ENCODE measurements around the gene SNRNP25.

SNRNP25 gene

DNA sequence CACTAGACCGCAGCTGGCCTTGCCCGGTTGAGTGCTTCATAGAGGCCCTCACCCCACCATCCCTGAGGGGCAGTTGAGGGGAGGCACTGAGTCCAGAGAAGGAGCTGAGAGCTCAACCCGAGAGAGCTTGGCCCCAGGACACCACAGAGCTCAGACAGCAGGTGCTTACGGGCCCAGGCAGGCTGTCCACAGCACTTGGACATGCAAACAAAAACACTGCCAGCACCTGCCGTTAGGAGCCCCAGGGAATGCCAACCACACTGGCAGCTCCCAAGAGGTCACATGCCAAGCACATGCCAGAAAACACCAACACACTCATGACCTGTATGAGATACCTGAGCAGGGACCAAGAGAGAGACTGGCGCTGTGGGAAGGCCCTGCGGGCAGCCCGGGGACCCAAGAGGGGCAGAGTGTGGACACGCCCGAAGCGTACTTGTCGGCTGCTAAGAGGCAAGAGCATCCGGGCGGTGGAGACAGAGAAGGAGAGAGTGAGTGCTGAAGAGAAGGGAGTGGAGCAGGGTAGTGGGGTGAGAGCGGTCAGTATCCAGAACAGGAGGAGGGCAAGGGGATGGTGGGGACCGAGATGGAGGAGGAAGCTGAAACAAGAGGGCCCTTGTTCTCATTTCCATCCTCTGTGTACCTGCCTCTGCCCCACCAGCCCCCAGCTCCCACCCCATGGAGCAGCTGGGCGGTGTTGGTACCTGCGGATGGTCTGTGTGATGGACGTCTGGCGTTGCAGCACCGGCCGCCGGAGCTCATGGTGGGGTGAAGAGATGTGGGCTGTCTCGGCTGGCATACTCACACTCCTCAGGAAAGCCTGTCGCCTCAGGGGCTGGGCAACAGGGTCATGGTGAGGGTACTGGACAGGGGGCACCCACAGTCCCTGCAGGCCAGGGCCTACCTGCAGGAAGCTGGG lies 10.6 kb downstream of the SNRNP25 start:
- no peak for DNase-seq

DNA sequence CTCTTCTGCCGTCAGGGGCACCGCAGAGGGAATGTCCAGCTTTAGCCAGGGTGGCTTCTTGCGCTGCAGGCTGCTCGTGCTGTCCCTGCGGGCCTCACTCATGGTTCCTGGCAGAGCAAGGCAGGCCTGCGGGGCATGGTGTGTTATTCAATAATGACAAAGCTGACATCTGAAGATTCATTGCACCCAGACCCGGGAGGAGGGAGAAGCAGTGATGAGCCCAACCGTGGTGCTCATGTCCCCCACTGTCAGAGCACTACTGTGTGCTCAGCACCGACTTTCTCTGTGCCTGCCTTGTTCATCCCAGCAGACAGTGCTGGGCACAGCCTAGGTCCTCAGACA lies 11.3 kb downstream of the SNRNP25 start:
- no peak for DNase-seq

DNA sequence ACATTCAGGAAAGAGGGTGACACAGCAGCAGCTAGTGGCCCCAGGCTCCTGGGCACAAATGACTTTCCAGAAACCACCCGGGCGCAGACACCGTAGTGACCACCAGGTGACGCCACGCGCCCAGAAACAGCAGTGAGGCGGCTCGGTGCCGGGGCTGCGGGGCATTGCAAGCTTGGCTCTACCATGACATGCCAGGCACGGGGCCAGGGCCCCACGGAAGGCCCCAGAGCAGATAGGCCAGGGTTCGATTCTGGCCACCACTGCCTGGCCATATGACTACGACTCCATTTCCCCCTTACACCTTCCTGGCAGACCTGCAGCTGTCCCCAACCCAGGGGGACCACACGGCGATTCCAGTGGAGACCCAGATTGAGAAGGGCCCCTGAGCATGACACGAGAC lies 12.1 kb downstream of the SNRNP25 start:
- peak; percentile 89 to 90 for DNase-seq

DNA sequence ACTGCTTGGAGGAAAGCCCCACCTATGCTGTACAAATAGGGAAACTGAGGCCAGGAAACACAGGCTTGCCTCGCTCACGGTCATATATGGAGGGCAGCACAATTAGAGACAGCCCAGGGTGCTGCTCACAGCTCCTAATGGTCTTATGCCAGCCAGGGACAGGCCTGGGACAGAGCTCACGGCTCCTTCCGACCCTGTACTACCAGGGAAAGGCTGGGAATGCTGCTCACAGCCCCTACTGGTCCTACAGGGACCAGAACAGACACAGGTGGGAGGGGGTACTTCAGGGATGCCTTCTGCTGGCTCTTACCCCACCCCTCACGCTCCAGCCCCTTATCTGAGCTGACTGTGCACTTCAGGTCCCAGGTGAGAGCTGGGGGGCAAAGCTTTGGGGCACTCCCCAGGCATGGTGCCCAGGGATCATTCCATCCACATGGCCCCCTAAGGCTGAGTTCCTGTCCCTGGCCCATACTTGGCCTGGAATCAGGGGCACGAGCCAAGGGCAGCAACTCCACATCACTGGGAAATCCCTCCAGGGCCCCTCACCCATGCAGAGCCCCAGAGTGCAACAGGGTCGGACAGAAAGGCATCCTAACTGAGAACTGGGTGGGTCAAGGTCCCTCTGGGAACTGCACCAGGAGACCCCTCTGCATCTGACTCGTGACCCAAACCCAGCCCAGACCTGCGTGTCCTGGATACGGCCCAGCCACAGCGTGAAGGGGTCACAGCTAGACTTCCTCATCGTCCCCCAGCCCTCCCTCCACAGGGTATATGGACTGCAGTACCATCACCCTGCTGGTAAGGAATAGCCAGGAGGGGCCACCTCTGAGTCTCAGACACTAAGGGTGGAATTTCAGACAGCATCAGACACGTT lies 12.9 kb downstream of the SNRNP25 start:
- no peak for DNase-seq

DNA sequence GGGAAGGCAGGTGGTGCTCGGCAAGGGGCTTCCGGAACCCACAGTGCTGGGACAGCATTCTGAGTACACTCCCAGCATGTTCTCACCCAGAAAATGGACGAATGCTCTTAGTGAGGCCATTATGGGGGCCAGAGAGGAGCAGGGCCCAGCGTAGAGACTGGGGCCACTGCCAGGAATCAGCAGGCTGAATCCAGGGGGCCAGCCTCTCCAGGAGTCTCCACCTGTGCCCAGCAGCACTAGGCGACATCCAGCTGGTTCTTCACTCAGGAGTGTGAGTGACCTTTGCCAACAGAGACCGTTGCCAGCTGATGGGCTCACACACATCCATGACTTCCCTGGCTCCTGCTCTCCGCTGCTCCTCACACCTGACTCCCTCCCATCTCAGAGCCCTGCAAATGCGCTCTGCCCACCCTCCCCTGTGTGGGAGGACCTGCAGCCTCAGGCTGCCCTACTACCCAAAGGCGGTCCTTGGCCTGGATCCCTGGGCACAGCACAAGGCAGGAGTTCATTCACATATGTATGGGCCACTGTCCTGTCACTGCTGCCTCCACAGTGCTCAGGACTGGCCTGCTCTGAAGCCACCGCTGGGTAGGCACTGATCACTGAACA lies 13.7 kb downstream of the SNRNP25 start:
- DNase-seq: no peak

DNA sequence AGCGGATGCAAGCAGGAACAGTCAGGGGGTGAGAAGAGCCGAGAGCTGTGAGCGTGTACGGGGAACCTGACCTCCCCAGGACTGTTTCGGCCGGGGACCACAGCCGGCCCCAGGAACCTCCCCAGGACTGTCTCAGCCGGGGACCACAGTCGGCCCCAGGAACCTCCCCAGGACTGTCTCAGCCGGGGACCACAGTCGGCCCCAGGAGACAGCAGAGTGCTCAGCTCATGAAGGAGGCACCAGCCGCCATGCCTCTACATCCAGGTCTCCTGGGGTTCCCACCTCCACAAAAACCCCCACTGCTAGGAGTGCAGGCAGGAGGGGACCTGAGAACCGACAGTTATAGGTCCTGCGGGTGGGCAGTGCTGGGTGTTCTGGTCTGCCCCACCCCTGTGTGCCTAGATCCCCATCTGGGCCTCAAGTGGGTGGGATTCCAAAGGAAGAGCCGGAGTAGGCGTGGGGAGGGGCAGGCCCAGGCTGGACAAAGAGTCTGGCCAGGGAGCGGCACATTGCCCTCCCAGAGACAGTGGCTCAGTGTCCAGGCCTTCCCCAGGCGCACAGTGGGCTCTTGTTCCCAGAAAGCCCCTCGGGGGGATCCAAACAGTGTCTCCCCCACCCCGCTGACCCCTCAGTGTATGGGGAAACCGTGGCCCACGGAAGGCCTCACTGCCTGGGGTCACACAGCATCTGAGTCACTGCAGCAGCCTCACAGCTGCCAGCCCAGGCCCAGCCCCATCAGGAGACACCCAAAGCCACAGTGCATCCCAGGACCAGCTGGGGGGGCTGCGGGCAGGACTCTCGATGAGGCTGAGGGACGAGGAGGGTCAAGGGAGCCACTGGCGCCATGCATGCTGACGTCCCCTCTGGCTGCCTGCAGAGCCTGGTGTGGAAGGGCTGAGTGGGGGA lies 14.5 kb downstream of the SNRNP25 start:
- no peak for DNase-seq

DNA sequence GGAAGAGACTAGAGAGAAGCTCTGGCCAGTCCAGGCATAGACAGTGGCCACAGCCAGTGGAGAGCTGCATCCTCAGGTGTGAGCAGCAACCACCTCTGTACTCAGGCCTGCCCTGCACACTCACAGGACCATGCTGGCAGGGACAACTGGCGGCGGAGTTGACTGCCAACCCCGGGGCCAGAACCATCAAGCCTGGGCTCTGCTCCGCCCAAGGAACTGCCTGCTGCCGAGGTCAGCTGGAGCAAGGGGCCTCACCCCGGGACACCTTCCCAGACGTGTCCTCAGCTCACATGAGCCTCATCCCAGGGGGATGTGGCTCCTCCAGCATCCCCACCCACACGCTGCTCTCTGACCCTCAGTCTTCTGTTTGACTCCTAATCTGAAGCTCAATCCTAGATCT lies 15.6 kb downstream of the SNRNP25 start:
- no peak for DNase-seq

DNA sequence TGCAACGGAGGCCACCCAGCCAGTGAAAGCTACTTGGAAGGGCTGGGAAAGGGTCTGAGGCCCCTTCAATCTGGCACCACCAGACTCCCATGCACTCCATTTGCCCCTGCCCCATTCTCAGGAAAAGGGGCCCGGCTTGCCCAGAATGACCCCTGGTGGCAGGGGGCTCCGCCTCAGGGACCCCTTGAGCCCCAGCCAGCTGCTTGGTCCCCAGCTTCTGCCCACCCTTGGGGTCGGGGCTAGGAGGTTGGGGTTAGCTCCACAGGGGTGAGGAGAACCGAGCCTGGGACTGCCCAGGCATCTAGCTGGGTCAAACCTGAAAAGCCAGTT lies 17.5 kb downstream of the SNRNP25 start:
- no peak for DNase-seq

DNA sequence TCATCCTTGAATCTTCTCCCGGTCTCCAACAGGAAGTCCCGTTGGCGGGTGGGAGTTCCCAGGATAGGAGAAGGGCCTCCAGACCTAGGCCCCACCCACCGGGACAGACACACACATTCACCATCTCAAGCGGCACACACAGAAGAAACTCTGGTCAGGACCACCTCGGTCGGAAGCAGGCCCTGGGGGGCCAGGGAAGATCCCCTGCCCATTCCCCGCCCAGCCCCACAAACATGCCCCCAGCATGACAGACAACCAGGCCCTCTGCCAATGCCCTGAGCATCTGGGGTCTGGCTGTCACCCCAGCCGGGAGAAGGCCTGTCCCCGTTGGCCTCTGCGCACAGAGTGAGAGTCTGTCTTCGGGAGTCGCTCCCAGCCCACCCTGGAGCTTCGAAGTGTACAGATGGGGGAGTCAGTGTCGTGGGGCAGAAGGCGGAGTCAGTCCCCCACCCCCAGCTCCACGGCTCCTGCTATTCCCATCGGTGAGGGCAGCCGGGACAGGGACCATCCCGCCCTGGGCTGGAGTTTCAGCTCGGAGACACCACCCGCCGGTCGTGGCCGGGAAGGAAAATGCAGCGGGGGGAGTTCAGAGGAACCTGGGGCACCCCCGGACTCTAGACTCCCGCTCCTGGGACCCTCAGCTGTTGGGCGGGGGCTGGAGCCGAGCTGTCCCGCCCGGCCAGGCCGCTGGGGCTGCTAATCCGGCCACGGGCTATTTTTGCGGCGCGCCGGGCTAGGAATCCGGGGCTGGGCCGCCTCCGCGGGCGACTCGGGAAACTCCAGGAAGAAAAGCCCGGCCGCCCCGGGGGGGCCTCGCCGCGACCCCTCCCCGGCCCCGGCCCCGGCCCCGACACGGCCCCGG lies 18.1 kb downstream of the SNRNP25 start:
- no peak for DNase-seq

DNA sequence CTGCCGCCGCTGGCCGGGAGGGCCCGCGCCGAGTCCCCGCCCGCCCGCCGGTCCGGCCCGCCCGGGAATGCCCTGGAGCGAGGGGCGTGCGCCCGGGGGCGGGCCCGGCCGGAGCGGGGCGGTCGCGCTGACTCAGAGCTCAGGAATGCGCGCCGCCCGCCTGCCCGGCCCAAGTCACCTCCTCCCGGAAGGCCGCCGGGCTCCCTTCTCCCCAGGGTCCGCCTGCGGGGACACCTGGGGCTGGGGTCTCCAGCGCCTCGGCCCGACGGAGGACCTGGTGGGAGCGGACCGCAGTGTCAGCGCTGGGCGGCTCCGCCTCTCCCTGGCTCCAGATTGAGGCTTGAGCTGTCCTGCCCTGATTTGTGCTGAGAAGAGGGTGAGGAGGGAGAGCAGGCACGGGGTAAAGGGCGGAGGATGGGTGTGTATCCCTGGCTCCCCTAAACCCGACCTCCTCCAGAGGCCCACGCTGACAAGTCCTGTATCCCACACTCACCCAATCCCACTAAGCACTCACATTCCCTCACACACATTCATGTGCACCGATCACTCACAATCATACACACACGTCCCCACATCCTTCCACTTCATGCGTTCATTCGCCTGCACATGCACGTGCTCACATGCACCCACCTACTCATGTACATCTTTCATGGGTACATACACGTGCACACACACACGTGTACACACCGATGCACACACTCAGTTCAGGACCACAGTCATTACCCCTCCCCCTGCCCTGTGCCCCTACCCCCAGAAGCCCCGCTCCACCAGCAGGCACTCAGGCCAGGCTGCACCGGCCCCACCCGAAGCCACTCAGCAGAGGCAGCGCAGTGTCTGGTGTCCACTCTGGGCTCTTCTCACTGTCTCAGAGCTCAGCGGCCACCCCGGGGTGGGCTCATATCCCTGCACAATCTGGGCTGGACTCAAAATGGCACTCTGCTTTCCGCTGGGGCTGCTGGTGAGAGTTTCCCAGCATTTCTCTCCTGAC lies 19.2 kb downstream of the SNRNP25 start, which contains the start of gene RHBDF1:
TSS of gene RHBDF1 (minus strand) at position 71 of the 988 bp plus-strand sequence. CDS start 7,616 bp downstream, outside the sequence.
- DNase-seq: no peak

DNA sequence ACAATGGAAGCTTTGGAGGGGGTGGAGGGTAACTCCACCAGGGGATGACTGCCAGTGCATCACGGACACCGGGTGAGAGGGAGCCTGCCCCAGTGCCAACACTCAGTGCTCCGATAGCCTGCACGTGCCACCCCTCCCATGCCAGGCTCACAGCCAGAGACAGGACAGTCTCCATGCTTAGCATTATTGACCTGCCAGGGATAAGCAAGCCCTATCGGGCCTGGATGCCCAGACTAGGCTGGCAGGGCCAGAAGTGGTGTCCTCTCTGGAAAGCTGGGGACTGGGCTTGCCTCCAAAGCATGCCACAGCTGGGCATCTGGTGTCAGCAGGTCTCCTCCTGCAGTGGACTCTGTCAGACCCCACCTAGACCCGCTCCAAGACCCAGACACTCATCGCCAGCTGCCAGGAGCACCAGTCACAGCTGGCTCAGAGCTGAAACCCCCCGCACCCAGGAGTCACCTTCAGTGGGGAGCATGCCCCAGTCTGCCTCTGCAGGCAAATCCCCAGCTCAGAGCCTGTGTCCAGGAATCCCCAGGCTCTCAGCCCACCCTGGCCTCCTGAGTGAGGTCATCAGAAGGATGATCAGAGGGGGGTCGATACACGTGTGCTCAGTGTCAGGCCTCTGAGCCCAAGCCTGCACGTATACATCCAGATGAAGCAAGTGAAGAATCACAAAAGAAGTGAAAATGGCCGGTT lies 20.6 kb downstream of the SNRNP25 start:
- no peak for DNase-seq

DNA sequence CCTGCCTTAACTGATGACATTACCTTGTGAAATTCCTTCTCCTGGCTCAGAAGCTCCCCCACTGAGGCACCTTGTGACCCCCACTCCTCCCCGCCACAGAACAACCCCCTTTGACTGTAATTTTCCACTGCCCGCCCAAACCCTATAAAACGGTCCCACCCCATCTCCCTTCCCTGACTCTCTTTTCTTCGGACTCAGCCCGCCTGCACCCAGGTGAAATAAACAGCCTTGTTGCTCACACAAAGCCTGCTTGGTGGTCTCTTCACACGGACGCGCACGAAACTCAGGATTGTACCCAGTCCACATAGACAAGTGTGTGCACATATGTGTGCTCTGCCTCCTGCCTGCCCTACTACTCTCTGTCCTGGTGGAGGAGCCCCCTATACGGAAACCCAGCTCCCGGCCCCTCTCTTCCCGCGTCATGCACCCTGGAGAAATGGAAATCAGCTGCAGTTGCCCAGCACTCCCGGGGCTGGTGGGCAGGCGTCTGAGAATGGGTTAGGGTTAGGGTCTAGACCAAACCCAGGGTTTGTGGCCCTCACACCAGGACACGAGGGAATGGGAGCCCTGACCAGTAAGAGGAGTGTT lies 21.2 kb downstream of the SNRNP25 start:
- DNase-seq: no peak

DNA sequence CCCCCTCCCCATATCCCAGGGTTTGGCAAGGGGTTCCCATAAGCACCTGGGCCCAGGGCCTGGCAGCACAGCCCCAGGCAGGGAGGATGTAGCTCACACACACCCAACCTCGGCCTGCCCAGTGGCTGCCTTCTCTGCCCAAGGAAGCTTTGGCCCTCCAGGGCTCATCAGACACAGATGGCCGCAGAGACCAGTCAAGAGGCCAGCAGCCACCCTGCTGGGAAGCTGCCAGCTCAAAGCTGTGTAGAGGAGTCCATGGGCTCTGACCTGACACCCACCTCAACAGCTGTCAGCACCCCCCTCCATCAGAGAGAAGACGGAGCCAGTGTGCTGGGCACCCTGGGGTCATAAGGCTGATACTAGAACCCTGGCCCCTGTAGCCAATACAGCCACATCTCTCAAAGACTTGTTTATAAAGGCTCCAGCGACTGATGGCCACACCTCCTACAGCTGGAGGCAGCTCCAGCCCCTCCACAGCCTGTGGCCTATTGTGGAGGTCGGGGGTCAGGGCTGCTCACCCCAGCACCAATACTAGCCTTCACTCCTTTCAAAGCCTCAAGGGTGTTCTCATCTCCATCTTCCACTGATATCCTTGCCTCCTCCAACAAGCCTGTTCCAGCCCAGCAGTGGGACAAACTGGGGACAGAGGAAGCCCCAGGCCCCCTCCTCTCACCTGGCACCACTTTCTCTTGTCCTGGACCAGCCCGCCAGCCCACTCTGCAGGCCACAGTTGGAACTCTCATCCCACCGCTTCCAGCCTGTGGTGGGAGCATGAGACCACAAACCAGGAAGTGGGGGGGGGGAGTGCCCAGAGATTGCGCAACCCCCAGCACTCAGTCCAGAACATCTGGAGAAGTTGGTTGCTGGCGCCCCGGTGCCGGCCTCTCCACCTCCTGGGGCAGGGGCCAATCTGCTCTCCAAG lies 22.2 kb downstream of the SNRNP25 start:
- no peak for DNase-seq

DNA sequence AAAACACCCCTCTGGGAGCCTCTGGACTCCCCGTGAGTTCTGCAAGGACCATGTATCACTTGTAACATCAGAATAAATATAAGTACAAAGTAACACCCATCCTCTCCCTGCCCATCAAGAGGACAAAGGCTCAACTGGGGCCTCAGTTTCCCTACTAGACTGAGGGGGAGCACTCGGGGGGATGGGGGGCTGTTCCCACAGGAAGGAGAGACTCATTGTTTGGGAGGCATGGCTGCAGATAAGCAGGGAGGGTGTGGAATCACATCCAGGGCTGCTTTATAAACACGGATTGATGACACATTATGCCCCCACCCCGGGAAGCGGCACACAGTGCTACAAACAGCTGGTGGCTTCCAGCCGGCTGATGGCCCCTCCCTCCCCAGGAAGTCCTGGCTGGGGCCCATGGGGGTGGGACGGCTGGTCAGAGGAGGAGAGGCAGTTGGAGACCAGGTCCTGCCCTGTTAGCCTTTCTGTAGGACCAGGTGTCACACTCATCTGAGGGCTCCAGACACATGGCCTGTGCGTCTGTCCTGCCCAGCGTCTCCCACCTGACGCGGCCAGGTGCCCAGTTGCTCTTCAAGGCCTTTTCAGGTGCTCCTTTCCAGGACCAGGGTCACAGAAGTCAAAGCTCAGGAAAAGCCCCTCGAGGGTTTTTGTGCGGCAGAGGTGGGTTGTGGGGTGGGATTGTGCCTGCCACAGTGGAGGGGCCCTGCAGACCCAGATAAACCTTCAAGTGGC lies 23.1 kb downstream of the SNRNP25 start:
- no peak for DNase-seq

DNA sequence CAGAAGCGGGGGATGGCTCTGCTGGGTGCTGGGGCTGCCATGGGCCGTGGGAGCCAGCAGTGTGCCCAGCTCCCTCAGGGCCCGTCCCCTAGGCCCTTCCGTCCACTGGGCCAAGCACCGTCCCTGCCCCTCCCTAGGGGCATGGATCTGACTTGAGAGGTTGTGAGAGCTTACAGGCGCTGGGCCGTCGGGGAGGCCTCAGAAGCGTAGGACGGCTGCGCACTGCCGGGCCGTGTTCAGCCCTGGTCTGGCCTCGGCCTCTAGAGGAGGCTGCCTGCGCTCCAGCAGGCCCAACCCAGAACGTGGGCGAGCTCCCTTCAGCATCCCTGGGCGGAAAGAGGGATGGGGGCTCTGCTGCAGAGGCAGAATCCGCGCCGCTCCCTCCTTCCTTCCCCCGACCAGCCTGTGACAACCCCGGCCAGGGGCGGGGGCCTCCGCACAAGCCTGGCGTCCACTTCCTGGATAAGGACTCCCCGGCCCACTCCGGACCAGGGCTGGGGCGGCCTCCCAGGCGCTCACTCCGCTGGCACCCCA lies 23.7 kb downstream of the SNRNP25 start:
- peak; percentile 42 to 54 for DNase-seq

DNA sequence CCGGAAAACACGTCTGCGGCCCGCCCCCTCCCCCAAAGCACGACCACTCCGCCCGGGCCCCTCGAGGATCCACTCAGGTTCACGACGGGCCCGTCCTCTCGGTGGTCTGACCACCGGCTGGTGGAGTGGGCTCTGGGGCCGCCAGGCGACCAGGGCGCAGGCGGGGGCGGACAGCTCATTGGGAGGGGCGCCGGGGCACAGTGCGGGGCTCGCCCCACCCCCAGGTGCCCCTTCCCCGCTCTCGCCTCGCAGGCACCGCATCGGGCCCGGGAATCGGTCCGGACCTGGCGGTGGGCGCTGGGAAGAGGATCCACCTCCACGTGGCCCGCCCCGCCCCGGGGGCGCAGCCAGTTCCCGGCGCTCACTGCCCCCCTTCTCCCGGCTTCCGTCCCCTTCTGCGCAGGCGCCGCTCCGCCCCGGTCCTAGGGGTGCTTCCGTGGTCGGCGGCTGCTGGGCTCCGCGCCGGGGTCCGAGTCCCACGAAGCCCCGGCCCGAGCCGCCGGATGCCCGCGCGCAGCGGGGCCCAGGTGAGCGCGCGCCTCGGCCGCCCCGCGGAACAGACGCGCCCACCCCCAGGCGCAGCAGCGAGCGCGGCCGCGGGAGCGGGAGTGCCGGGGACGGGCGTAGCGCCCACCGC lies 24.3 kb downstream of the SNRNP25 start, which contains the start of gene MPG:
TSS of gene MPG (plus strand) at position 419 of the 637 bp plus-strand sequence. CDS start at position 504, 85 bp downstream.
- peak; percentile 85 to 90 for DNase-seq
